Smooth muscle cell (in vitro differentiated cells): Measurements from ENCODE around the gene B3GNT9. TPM values are rescaled to one million over a fixed set of nuclear protein-coding genes. Genes with fewer than 3 reads are reported as not detected.

Experiments used
- DNase-seq: peaks from one replicate; lab custom pipeline; 2025; ENCODE audit not compliant: unreplicated experiment; lab: John Stamatoyannopoulos, UW
- H2AFZ ChIP-seq: fragments of 200-600 bp; sonication (generic); 2 replicates; pipeline ENCODE4 v1.6.0; 2016; ENCODE audit warnings: antibody characterized with exemption, low read depth, mild to moderate bottlenecking
- H3F3A ChIP-seq: fragments of 200-600 bp; sonication (generic); 2 replicates; pipeline ENCODE4 v1.6.0; 2017; ENCODE audit warnings: antibody characterized with exemption, low read depth
- H3K27ac ChIP-seq: fragments of 200-600 bp; sonication (generic); 2 replicates; pipeline ENCODE4 v1.5.1; 2016; ENCODE audit warnings: low read depth, mild to moderate bottlenecking
- H3K27me3 ChIP-seq: fragments of 200-600 bp; sonication (generic); 2 replicates; pipeline ENCODE4 v1.6.1; 2016; ENCODE audit warnings: low read depth, mild to moderate bottlenecking
- H3K36me3 ChIP-seq: fragments of 200-600 bp; sonication (generic); 2 replicates; pipeline ENCODE4 v1.5.1; 2016; ENCODE audit warnings: low read depth
- H3K4me1 ChIP-seq: fragments of 200-600 bp; sonication (generic); 2 replicates; pipeline ENCODE4 v1.5.1; 2016; ENCODE audit warnings: low read depth
- H3K4me2 ChIP-seq: fragments of 200-600 bp; sonication (generic); 2 replicates; pipeline ENCODE4 v1.6.0; 2016; ENCODE audit warnings: mild to moderate bottlenecking
- H3K4me3 ChIP-seq: fragments of 200-600 bp; sonication (generic); 2 replicates; pipeline ENCODE4 v1.5.1; 2016; ENCODE audit warnings: mild to moderate bottlenecking
- H3K79me2 ChIP-seq: fragments of 200-600 bp; sonication (generic); 2 replicates; pipeline ENCODE4 v1.6.0; 2016; ENCODE audit warnings: low read depth, mild to moderate bottlenecking
- H3K9ac ChIP-seq: fragments of 200-600 bp; sonication (generic); 2 replicates; pipeline ENCODE4 v1.6.0; 2016; ENCODE audit warnings: low read depth
- H3K9me3 ChIP-seq: fragments of 200-600 bp; sonication (generic); replicated peaks from 2 replicates; pipeline ENCODE4 v1.5.1; 2016; ENCODE audit warnings: low read depth
- H4K20me1 ChIP-seq: fragments of 200-600 bp; sonication (generic); 2 replicates; pipeline ENCODE4 v1.6.0; 2016; ENCODE audit warnings: low read depth
- WGBS: methylation state at CpG from one replicate; pipeline ENCODE4 v1.1.7; 2016; ENCODE audit warnings: low lambda C conversion rate; 5-methylcytosine and 5-hydroxymethylcytosine counted together
- polyA plus RNA-seq: library from polyadenylated mRNA; unstranded; fragments of >200 nt; fragmentation: Nextera tagmentation; extraction: Ambion mirVana; gene quantifications from 2 replicates; pipeline ENCODE4 v1.2.1, GENCODE V29; 2016
- total RNA-seq: library from RNA; depleted of rRNA; stranded (reverse); fragments of >200 nt; gene quantifications from 2 replicates; pipeline ENCODE4 v1.2.3, GENCODE V29; 2014
- TF ChIP-seq, protein P1 (sequence below): fragments of 200-600 bp; sonication (generic); IDR thresholded peaks from 2 replicates; pipeline ENCODE4 v1.5.1; 2017; ENCODE audit warnings: borderline replicate concordance, mild to moderate bottlenecking, antibody characterized with exemption; ENCODE audit not compliant: insufficient read depth, poor library complexity, severe bottlenecking

B3GNT9 gene
- total and polyA plus RNA-seq, 2 experiments from 2014 or later = 29.9 to 39.3 TPM

DNA sequence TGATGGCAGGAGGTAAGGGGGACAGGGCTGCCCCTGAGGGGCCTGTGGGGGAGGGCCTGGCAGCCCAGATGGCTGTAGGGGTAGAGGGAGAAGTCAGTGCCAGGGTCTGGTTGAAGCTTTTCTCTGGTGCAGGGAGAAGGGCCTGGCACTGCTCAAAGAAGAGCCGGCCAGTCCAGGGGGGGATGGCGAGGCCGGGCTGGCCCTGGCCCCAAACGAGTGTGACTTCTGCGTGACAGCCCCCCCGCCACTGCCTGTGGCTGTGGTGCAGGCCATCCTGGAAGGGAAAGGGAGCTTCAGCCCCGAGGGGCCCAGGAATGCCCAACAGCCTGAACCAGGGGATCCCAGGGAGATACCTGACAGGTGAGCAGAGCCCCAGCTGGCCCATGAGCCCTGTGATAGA is 16.8 kb upstream of the B3GNT9 start:
- Histone ChIP-seq H3K27ac (no peak overlapping the region), H3K4me3 (no peak overlapping the region), H3K9me3 (no peaks in the 10 kb centered on the region), H3K4me1 (peaks cover 31% of the 10 kb centered on the region), H2AFZ (no peak overlapping the region), H3F3A (peaks cover 7% of the 10 kb centered on the region), H3K4me2 (no peak overlapping the region), H4K20me1 (peaks cover 17% of the 10 kb centered on the region), H3K79me2 (no peaks in the 10 kb centered on the region), H3K36me3 (no peaks in the 10 kb centered on the region), H3K27me3 (peaks cover 50% of the 10 kb centered on the region), H3K9ac (no peak overlapping the region)
- DNase-seq = no peak
- TF ChIP-seq, protein P1, sequence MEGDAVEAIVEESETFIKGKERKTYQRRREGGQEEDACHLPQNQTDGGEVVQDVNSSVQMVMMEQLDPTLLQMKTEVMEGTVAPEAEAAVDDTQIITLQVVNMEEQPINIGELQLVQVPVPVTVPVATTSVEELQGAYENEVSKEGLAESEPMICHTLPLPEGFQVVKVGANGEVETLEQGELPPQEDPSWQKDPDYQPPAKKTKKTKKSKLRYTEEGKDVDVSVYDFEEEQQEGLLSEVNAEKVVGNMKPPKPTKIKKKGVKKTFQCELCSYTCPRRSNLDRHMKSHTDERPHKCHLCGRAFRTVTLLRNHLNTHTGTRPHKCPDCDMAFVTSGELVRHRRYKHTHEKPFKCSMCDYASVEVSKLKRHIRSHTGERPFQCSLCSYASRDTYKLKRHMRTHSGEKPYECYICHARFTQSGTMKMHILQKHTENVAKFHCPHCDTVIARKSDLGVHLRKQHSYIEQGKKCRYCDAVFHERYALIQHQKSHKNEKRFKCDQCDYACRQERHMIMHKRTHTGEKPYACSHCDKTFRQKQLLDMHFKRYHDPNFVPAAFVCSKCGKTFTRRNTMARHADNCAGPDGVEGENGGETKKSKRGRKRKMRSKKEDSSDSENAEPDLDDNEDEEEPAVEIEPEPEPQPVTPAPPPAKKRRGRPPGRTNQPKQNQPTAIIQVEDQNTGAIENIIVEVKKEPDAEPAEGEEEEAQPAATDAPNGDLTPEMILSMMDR = no peak
- 86% methylated on average over 7 of the region's 7 CpGs for WGBS

DNA sequence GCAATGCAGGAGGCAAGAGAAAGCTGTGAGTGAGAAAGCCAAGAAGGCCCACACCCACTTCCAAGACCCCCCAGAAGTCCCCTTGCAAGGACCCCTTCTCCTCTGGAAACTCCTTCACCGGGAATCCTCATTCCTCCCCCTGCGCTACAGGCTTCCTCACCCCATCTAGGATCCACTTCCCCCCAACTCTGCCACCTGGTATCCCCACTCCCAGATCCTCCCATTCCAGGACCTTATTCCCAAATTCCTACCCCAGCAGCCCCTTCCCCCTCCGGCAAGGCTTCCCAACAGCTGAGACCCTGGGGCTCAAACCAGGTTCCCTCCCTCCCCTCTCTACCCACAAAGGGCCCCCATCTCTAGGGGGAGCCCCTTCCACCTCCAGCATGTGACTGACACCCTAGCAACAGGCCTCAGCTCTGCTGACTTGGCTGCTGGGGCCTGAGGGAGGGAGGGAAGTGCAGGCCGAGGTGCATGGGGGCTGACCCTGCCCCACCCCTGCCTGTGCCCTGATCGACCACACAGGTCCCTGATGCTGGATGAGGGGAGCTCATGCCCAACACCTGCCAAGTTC is 15.9 kb upstream of the B3GNT9 start:
- WGBS = 75% methylated on average over 3 of the region's 5 CpGs

DNA sequence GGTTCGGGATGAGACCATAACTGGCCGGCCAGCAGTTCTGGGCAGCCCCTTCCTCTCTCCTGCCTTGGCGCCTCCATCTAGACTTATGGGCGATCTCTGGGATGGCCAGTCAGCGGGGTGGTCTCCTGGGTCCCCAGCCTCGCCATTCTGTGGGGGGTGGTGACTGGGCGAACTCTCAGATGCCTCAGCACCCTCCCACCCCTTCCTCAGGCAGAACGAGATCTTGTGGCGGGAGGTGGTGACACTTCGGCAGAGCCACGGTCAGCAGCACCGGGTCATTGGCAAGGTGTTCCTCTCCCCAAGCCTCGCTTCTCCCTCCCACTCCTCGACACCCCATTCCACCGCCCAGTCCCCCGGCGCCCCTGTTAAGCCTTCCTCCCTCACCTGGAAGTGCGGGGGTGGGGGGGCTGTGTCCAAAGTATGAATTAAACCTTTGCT is 15.3 kb upstream of the B3GNT9 start:
- H3K36me3 ChIP-seq = no peaks in the 10 kb centered on the region
- no peak overlapping the region for H3K9ac ChIP-seq
- no peak overlapping the region for H2AFZ ChIP-seq
- peaks cover 29% of the 10 kb centered on the region for H4K20me1 ChIP-seq
- H3K79me2 ChIP-seq = no peaks in the 10 kb centered on the region
- peaks cover 7% of the 10 kb centered on the region for H3F3A ChIP-seq
- peaks cover 28% of the 10 kb centered on the region for H3K4me1 ChIP-seq
- H3K27ac ChIP-seq = no peak overlapping the region
- 26% methylated on average over 16 of the region's 18 CpGs for WGBS
- TF ChIP-seq, protein P1 = no peak
- H3K27me3 ChIP-seq = peaks cover 65% of the 10 kb centered on the region
- H3K4me2 ChIP-seq = no peak overlapping the region
- DNase-seq = no peak
- no peaks in the 10 kb centered on the region for H3K9me3 ChIP-seq
- no peak overlapping the region for H3K4me3 ChIP-seq

More for the DNA sequence above, 15.9 kb upstream of the B3GNT9 start:
- H3K4me3 ChIP-seq = no peak overlapping the region
- H3F3A ChIP-seq = peaks cover 7% of the 10 kb centered on the region
- peaks cover 59% of the 10 kb centered on the region for H3K27me3 ChIP-seq
- DNase-seq = no peak
- peaks cover 31% of the 10 kb centered on the region for H3K4me1 ChIP-seq
- no peak overlapping the region for H3K27ac ChIP-seq
- peaks cover 26% of the 10 kb centered on the region for H4K20me1 ChIP-seq
- H3K4me2 ChIP-seq = no peak overlapping the region
- TF ChIP-seq, protein P1 = no peak
- H2AFZ ChIP-seq = no peak overlapping the region
- no peaks in the 10 kb centered on the region for H3K36me3 ChIP-seq
- no peaks in the 10 kb centered on the region for H3K9me3 ChIP-seq
- H3K79me2 ChIP-seq = no peaks in the 10 kb centered on the region
- H3K9ac ChIP-seq = no peak overlapping the region
